ENCODE data around the gene EIF4B.

Gene EIF4B

GRCh38 chr12:52976574-52977071, 29.6 kb upstream of the EIF4B start:
- no peak for TF ChIP-seq ZFP30 (CRISPR knock-in tag; IDR thresholded peaks at IDR 0.05)
- TF ChIP-seq GLIS3 (CRISPR knock-in tag; IDR thresholded peaks at IDR 0.05) = peak; percentile 74; the same call in 1 of the 2 replicates
- TF ChIP-seq ZFP3 (CRISPR knock-in tag; IDR thresholded peaks at IDR 0.05) = 0 out of 2 replicates have a peak, but pooled peaks have one; percentile 56
- TF ChIP-seq RARB (CRISPR knock-in tag; IDR thresholded peaks at IDR 0.05) = no peak
- no peak for TF ChIP-seq TCF4 (CRISPR knock-in tag; IDR thresholded peaks at IDR 0.05; ENCODE audit: borderline replicate concordance)
- no peak; the same call in 1 of the 2 replicates for TF ChIP-seq CSDC2 (CRISPR knock-in tag; IDR thresholded peaks at IDR 0.05)
- TF ChIP-seq ISL1 (CRISPR knock-in tag; IDR thresholded peaks at IDR 0.05) = peak; percentile 77
- TF ChIP-seq, protein P1, sequence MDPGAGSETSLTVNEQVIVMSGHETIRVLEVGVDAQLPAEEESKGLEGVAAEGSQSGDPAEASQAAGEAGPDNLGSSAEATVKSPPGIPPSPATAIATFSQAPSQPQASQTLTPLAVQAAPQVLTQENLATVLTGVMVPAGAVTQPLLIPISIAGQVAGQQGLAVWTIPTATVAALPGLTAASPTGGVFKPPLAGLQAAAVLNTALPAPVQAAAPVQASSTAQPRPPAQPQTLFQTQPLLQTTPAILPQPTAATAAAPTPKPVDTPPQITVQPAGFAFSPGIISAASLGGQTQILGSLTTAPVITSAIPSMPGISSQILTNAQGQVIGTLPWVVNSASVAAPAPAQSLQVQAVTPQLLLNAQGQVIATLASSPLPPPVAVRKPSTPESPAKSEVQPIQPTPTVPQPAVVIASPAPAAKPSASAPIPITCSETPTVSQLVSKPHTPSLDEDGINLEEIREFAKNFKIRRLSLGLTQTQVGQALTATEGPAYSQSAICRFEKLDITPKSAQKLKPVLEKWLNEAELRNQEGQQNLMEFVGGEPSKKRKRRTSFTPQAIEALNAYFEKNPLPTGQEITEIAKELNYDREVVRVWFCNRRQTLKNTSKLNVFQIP (CRISPR knock-in tag; IDR thresholded peaks at IDR 0.05; ENCODE audit: borderline replicate concordance, low read depth) = no peak
- no peak for TF ChIP-seq BACH2 (CRISPR knock-in tag; IDR thresholded peaks at IDR 0.05; ENCODE audit: borderline replicate concordance)
- TF ChIP-seq, protein P2, sequence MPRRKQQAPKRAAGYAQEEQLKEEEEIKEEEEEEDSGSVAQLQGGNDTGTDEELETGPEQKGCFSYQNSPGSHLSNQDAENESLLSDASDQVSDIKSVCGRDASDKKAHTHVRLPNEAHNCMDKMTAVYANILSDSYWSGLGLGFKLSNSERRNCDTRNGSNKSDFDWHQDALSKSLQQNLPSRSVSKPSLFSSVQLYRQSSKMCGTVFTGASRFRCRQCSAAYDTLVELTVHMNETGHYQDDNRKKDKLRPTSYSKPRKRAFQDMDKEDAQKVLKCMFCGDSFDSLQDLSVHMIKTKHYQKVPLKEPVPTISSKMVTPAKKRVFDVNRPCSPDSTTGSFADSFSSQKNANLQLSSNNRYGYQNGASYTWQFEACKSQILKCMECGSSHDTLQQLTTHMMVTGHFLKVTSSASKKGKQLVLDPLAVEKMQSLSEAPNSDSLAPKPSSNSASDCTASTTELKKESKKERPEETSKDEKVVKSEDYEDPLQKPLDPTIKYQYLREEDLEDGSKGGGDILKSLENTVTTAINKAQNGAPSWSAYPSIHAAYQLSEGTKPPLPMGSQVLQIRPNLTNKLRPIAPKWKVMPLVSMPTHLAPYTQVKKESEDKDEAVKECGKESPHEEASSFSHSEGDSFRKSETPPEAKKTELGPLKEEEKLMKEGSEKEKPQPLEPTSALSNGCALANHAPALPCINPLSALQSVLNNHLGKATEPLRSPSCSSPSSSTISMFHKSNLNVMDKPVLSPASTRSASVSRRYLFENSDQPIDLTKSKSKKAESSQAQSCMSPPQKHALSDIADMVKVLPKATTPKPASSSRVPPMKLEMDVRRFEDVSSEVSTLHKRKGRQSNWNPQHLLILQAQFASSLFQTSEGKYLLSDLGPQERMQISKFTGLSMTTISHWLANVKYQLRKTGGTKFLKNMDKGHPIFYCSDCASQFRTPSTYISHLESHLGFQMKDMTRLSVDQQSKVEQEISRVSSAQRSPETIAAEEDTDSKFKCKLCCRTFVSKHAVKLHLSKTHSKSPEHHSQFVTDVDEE (CRISPR knock-in tag; IDR thresholded peaks at IDR 0.05) = no peak
- no peak for TF ChIP-seq OSR1 (CRISPR knock-in tag; IDR thresholded peaks at IDR 0.05)
- TF ChIP-seq, protein P3, sequence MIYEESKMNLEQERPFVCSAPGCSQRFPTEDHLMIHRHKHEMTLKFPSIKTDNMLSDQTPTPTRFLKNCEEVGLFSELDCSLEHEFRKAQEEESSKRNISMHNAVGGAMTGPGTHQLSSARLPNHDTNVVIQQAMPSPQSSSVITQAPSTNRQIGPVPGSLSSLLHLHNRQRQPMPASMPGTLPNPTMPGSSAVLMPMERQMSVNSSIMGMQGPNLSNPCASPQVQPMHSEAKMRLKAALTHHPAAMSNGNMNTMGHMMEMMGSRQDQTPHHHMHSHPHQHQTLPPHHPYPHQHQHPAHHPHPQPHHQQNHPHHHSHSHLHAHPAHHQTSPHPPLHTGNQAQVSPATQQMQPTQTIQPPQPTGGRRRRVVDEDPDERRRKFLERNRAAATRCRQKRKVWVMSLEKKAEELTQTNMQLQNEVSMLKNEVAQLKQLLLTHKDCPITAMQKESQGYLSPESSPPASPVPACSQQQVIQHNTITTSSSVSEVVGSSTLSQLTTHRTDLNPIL (CRISPR knock-in tag; IDR thresholded peaks at IDR 0.05; ENCODE audit: low read depth) = no peak; the same call in 1 of the 2 replicates
- TF ChIP-seq PATZ1 (CRISPR knock-in tag; IDR thresholded peaks at IDR 0.05; ENCODE audit: borderline replicate concordance) = peak; percentile 96
- peak; percentile 12; the same call in 1 of the 2 replicates for TF ChIP-seq ESRRG (CRISPR knock-in tag; IDR thresholded peaks at IDR 0.05)
- peak; percentile 23 for ATAC-seq

- no peak for TF ChIP-seq ARNTL (CRISPR knock-in tag; IDR thresholded peaks at IDR 0.05; ENCODE audit: borderline replicate concordance, low read depth)
- no peak for TF ChIP-seq RARB (CRISPR knock-in tag; IDR thresholded peaks at IDR 0.05)
- no peak for TF ChIP-seq GLIS3 (CRISPR knock-in tag; IDR thresholded peaks at IDR 0.05)
- no peak for TF ChIP-seq PPARA (CRISPR knock-in tag; IDR thresholded peaks at IDR 0.05; ENCODE audit: borderline replicate concordance)
- no peak for TF ChIP-seq PATZ1 (CRISPR knock-in tag; IDR thresholded peaks at IDR 0.05; ENCODE audit: borderline replicate concordance)
- no peak for TF ChIP-seq OSR1 (CRISPR knock-in tag; IDR thresholded peaks at IDR 0.05)
- TF ChIP-seq TOX (CRISPR knock-in tag; IDR thresholded peaks at IDR 0.05; ENCODE audit: borderline replicate concordance) = no peak
- ATAC-seq = no peak; the same call in 2 of the 3 replicates
These were observed 29.1 kb upstream of the EIF4B start for GRCh38 chr12:52977170-52977569.

GRCh38 chr12:52980096-52980649, 26.1 kb upstream of the EIF4B start:
- TF ChIP-seq, protein P2 (CRISPR knock-in tag; IDR thresholded peaks at IDR 0.05) = no peak
- no peak for TF ChIP-seq ISL1 (CRISPR knock-in tag; IDR thresholded peaks at IDR 0.05)
- TF ChIP-seq ZFP30 (CRISPR knock-in tag; IDR thresholded peaks at IDR 0.05) = no peak
- no peak for TF ChIP-seq CSRNP3 (CRISPR knock-in tag; IDR thresholded peaks at IDR 0.05)
- TF ChIP-seq RARB (CRISPR knock-in tag; IDR thresholded peaks at IDR 0.05) = no peak
- no peak for TF ChIP-seq GLIS3 (CRISPR knock-in tag; IDR thresholded peaks at IDR 0.05)
- no peak for ATAC-seq

Data from SK-N-SH treated with all-trans-retinoic acid at 6 μM for 48 hours (cell line).